DLD1 (cell line): ENCODE data around the gene SIDT1.

ENCODE experiments used
- in situ Hi-C: cut with HindIII; loops from 2 replicates; pipeline ENCODE4 v1.10.0; 2017; ENCODE audit warnings: low sequenced_read_pairs

SIDT1 gene

GRCh38 chr3:113668015-113668414, 135.7 kb downstream of the SIDT1 start:
- in situ Hi-C loops: no loop called here

GRCh38 chr3:113673593-113673992, 141.2 kb downstream of the SIDT1 start:
- in situ Hi-C loops: no loop called here

- in situ Hi-C loops: no loop called here
These were observed 143.9 kb downstream of the SIDT1 start for GRCh38 chr3:113676261-113676660.

DNA sequence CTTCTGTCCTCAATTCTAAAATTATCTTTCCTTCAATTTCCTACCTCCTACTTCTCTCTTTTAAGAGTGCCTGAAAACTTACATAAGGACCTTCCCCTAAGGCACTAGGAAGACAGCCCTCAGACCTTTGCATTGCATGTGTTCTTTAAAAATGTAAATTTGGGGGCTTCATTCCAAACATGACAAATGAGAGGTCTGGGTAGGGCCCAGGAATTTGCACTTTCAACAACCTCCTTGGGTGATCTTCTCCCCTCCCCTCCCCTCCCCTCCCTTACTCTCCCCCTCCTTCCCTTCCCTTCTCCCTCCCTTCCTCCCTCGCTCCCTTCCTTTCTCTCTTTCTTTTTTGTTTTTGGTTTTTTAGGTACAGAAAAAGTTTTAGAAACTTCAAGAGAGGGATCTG, 145.4 kb downstream of the SIDT1 start:
- in situ Hi-C loops: no loop called here

DNA sequence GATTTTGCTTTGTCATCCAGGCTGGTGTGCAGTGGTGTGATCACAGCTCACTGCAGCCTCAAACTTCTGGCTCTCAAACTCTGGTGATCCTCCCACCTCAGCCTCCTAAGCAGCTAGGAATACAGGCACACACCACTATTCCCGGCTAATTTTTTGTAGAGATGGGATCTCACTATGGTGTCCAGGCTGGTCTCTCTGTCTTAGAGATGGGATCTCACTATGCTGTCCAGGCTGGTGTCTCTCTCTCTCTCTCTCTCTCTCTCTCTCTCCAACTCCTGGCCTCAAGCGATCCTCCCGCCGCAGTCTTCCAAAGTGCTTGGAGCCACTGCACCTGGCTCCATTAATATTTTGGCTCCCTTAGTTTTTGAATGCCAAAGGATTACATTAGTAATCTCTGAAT, 146.4 kb downstream of the SIDT1 start:
- in situ Hi-C loops: no loop called here
